Measurements from ENCODE around the gene PRADC1. TPM values are rescaled to one million over a fixed set of nuclear protein-coding genes. Genes with fewer than 3 reads are reported as not detected.

Gene PRADC1
- 12.5 TPM for total RNA-seq

GRCh38 chr2:73233154-73233931 is at the start of gene PRADC1:
Gene PRADC1 (minus strand): TSS chr2:73233239. CDS start chr2:73233160, 79 bp downstream.

GRCh38 chr2:73233932-73234832 is 1.1 kb upstream of the PRADC1 start, which contains the start of gene CCT7:
Gene CCT7 (plus strand): TSS chr2:73234308. CDS start chr2:73234379, 71 bp downstream.

GRCh38 chr2:73214120-73215035 is 18.7 kb downstream of the PRADC1 start, which contains the start of gene SMYD5:
Gene SMYD5 (plus strand): TSS chr2:73214245. CDS start chr2:73214267, 22 bp downstream.

GRCh38 chr2:73202156-73203054 is 30.6 kb downstream of the PRADC1 start, which contains the start of gene NOTO:
Gene NOTO (plus strand): TSS chr2:73202574. CDS start chr2:73202667, 93 bp downstream.

Other genes with a start within 250 kb of the PRADC1 start
- gene SFXN5, start 161.5 kb downstream of the PRADC1 start, total RNA-seq: 36.0 TPM
- 9.2 TPM for gene RAB11FIP5, start 120.3 kb downstream of the PRADC1 start, total RNA-seq
- gene NOTO, start 30.7 kb downstream of the PRADC1 start, total RNA-seq: not detected
- gene SMYD5, start 19.0 kb downstream of the PRADC1 start, total RNA-seq: 18.0 TPM
- 180 TPM for gene CCT7, start 1.1 kb upstream of the PRADC1 start, total RNA-seq
- 37.6 TPM for gene FBXO41, start 51.2 kb upstream of the PRADC1 start, total RNA-seq
- 0.23 TPM for gene EGR4, start 60.3 kb upstream of the PRADC1 start, total RNA-seq
- 60.2 TPM for gene ALMS1, start 152.6 kb upstream of the PRADC1 start, total RNA-seq

Data from diencephalon (tissue), 1 donor.